ENCODE measurements around the gene DLGAP1. TPM values are rescaled to one million over a fixed set of nuclear protein-coding genes. Genes with fewer than 3 reads are reported as not detected.

The DLGAP1 gene
- total RNA-seq, 1 donor from 2014 or later: 13.6 TPM

- no peak for TF ChIP-seq CTCF (IDR thresholded peaks at IDR 0.05; ENCODE audit: partially characterized antibody, unreplicated experiment)
- Mint-ChIP-seq H3K4me1 (ENCODE audit: low read depth, unreplicated experiment) (peaks cover 11% of the 10 kb centered on the region), H3K27me3 (ENCODE audit: unreplicated experiment) (no peaks in the 10 kb centered on the region), H3K36me3 (ENCODE audit: unreplicated experiment) (no peaks in the 10 kb centered on the region), H3K27ac (ENCODE audit: unreplicated experiment) (no peak overlapping the region), H3K4me3 (ENCODE audit: unreplicated experiment) (no peak overlapping the region), H3K9me3 (ENCODE audit: unreplicated experiment) (no peaks in the 10 kb centered on the region)
- no peak for DNase-seq
Observed at GRCh38 chr18:3619746-3620145, 835.4 kb downstream of the DLGAP1 start.

- peaks cover 6% of the 10 kb centered on the region for H3K4me1 Mint-ChIP-seq (ENCODE audit: low read depth, unreplicated experiment)
- no peaks in the 10 kb centered on the region for H3K9me3 Mint-ChIP-seq (ENCODE audit: unreplicated experiment)
- H3K27me3 Mint-ChIP-seq (ENCODE audit: unreplicated experiment): no peaks in the 10 kb centered on the region
- no peak overlapping the region for H3K27ac Mint-ChIP-seq (ENCODE audit: unreplicated experiment)
- no peak for DNase-seq
- H3K36me3 Mint-ChIP-seq (ENCODE audit: unreplicated experiment): no peaks in the 10 kb centered on the region
- TF ChIP-seq CTCF (IDR thresholded peaks at IDR 0.05; ENCODE audit: partially characterized antibody, unreplicated experiment): no peak
- no peak overlapping the region for H3K4me3 Mint-ChIP-seq (ENCODE audit: unreplicated experiment)
Observed at GRCh38 chr18:3619222-3619621, 835.9 kb downstream of the DLGAP1 start.

DNA sequence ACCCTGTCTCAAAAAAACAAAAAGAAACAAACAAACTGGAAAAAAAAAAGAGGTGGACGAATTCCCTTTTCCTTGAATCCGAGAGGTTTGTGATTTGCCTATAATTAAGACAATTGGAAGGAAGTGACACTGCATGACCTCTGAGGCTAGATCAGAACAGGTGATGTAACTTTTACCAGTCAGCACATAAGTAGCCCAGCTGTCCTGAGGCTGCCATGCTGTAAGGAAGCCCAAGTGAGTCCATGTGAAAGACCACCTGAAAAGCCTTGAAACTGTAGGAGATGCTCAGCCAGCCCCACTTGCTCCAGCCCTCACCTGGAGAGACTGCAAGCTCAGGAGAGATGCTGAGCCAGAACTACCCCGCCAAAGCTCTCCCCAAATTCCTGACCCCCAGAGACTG is 838.4 kb downstream of the DLGAP1 start:
- no peak for DNase-seq
- TF ChIP-seq CTCF (IDR thresholded peaks at IDR 0.05; ENCODE audit: partially characterized antibody, unreplicated experiment): no peak
- Mint-ChIP-seq H3K36me3 (ENCODE audit: unreplicated experiment) (no peaks in the 10 kb centered on the region), H3K4me1 (ENCODE audit: low read depth, unreplicated experiment) (peaks cover 3% of the 10 kb centered on the region), H3K27me3 (ENCODE audit: unreplicated experiment) (no peaks in the 10 kb centered on the region), H3K27ac (ENCODE audit: unreplicated experiment) (no peak overlapping the region), H3K4me3 (ENCODE audit: unreplicated experiment) (no peak overlapping the region), H3K9me3 (ENCODE audit: unreplicated experiment) (no peaks in the 10 kb centered on the region)

- peaks cover 3% of the 10 kb centered on the region for H3K4me1 Mint-ChIP-seq (ENCODE audit: low read depth, unreplicated experiment)
- no peaks in the 10 kb centered on the region for H3K36me3 Mint-ChIP-seq (ENCODE audit: unreplicated experiment)
- peaks cover 4% of the 10 kb centered on the region for H3K27me3 Mint-ChIP-seq (ENCODE audit: unreplicated experiment)
- DNase-seq: no peak
- H3K9me3 Mint-ChIP-seq (ENCODE audit: unreplicated experiment): no peaks in the 10 kb centered on the region
- no peak for TF ChIP-seq CTCF (IDR thresholded peaks at IDR 0.05; ENCODE audit: partially characterized antibody, unreplicated experiment)
- H3K4me3 Mint-ChIP-seq (ENCODE audit: unreplicated experiment): no peak overlapping the region
- no peak overlapping the region for H3K27ac Mint-ChIP-seq (ENCODE audit: unreplicated experiment)
Observed at GRCh38 chr18:3616142-3616541, 839.0 kb downstream of the DLGAP1 start.

GRCh38 chr18:3615374-3615985 is 839.6 kb downstream of the DLGAP1 start:
- TF ChIP-seq CTCF (IDR thresholded peaks at IDR 0.05; ENCODE audit: partially characterized antibody, unreplicated experiment): no peak
- H3K27ac Mint-ChIP-seq (ENCODE audit: unreplicated experiment): no peak overlapping the region
- peaks cover 3% of the 10 kb centered on the region for H3K4me1 Mint-ChIP-seq (ENCODE audit: low read depth, unreplicated experiment)
- no peak for DNase-seq
- H3K9me3 Mint-ChIP-seq (ENCODE audit: unreplicated experiment): no peaks in the 10 kb centered on the region
- H3K27me3 Mint-ChIP-seq (ENCODE audit: unreplicated experiment): peaks cover 4% of the 10 kb centered on the region
- H3K36me3 Mint-ChIP-seq (ENCODE audit: unreplicated experiment): no peaks in the 10 kb centered on the region
- H3K4me3 Mint-ChIP-seq (ENCODE audit: unreplicated experiment): no peak overlapping the region
